Measurements from ENCODE around the gene CMC2.

- no peak for TF ChIP-seq CTCF (IDR thresholded peaks at IDR 0.05; ENCODE audit: insufficient read depth, low read length)
- TF ChIP-seq POLR2AphosphoS5 (IDR thresholded peaks at IDR 0.05; ENCODE audit: low read depth), result no peak
- TF ChIP-seq REST (IDR thresholded peaks at IDR 0.05; ENCODE audit: insufficient replicate concordance, low read depth), result no peak
- no peak for TF ChIP-seq SPI1 (IDR thresholded peaks at IDR 0.05; ENCODE audit: borderline replicate concordance, low read depth)
- no peak for TF ChIP-seq GABPA (IDR thresholded peaks at IDR 0.05; ENCODE audit: low read depth)
Observed at GRCh38 chr16:80990978-80991377, 15.7 kb downstream of the CMC2 start.
